ENCODE results near the gene TEKT4.
"Not testable (repeated sequence)": the region's sequence is repeated elsewhere in the genome, so short reads cannot be mapped to it uniquely, and the experiment has no call there.

Gene TEKT4

DNA sequence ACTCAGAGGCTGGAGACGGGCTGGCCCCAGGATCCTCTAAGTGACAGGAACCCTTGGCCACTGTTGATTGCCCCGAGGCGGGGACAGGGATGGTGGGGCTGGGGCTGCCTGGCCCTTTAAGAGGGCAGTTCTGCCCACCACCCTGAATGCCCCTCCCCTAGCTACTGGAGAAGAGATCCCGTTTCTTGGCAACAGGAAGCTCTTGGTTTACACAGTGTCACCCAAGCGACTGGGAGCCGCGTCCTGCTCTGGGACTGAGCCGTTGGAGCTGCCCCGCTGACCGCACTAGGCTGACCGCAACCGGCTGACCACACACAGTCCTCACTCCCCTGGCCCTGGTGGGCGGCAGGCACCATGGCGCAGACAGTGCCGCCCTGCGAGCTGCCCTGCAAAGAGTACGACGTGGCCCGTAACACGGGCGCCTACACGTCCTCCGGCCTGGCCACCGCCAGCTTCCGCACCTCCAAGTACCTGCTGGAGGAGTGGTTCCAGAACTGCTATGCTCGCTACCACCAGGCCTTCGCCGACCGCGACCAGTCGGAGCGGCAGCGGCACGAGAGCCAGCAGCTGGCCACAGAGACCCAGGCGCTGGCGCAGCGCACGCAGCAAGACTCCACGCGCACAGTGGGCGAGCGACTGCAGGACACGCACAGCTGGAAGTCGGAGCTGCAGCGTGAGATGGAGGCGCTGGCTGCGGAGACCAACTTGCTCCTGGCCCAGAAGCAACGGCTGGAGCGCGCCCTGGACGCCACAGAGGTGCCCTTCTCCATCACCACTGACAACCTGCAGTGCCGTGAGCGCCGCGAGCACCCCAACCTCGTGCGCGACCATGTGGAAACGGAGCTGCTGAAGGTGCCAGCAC, at the start of gene TEKT4:
TEKT4 (plus strand) TSS at position 205 of the 862 bp plus-strand sequence; CDS start at position 355, 150 bp downstream.
- no peak for DNase-seq (ENCODE audit: low read depth)

DNA sequence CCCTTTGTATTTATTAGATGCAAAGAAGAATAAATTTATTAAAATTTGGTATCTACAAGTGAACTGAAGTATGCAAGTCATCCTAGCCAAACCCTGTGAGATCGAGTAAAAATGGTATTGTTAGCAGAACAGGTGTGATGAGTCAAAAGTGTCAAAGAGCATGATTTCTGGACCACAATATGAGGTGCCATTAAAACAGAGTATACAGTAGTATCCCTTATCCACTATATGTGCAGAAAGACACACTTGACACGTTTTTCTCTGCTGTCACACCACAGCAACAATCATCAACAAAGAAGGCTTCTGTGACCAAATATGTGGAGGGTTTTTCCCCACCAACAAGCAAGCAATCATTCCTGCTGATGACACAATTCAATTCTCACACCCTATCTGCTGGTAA, 32.0 kb upstream of the TEKT4 start:
- DNase-seq (ENCODE audit: low read depth) = not testable (repeated sequence)

GRCh38 chr2:94856856-94857255, 14.4 kb upstream of the TEKT4 start:
- not testable (repeated sequence) for DNase-seq (ENCODE audit: low read depth)

DNA sequence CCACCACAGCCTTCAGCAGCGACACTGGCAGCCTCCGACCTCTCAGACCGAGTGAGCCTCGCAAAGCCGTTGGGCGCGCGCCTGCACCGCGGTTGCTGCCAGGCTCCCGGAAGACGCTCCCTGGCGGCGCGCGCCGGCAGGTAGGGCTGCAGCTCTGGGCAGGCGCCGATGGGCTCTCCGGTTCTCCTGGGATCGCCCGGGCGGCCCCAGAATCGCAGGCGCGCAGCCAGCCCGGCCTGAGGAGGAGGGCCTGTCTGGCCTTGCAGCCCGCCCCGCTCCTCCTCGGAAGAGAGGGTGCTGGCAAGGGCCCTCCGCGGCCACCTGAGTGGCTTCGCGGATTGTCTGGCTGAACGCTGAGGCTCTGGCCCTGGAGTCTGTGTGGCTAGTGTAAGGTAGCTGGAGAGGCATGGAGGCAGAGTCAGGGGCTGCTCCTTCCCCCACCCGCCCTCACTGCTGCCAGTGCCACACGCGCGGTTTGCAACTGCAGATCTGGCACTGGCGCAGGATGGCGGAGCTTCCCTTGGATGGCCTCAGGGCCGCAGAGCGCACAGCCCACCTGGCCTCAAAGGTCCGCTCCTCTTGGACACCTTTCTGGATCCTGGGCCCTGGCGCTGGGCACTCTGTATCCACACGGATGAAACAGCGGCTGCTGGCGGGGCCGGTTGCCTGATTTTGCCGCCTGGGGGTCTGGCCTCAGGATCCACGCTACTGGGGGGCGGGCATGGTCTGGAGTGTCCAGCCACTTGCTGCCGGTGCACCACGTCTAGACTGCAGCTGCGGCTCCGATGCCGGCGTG, 13.7 kb upstream of the TEKT4 start:
- not testable (repeated sequence) for DNase-seq (ENCODE audit: low read depth)

DNA sequence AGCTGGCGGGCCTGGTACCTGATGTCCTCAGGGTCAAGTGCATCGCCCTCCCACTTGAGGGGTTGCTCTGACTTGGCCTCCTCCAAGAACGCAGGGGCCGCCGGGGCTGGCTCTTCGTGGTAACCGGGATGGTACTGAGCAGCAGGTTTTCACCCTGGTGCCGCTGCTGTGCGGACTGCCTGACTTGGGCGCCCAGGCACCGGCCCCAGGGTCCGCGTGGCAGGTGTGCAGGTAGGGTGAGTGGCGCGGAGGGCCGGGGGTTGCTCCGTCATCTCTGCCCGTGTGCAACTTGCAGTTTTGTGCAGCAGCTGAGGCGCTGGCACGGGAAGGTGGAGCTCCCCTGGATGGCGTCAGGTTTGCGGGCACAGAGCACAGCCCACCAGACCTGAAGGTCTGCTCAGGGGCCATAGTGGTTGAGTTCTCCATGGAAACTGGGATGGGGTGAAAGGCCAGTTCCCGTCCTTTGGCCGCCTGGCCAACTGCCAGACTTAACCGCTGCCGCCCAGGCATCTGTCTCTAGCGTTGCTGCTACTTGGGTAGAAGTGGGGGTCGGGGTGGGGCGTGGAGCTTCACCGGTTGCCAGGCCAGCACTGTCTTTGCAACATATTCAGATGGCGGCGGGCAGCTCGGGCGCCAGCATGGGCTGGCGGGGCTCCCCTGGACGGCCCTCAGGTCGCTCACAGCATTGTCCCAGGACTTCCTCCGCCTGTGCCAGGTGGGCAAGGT, 12.9 kb upstream of the TEKT4 start:
- DNase-seq (ENCODE audit: low read depth) = not testable (repeated sequence)

DNA sequence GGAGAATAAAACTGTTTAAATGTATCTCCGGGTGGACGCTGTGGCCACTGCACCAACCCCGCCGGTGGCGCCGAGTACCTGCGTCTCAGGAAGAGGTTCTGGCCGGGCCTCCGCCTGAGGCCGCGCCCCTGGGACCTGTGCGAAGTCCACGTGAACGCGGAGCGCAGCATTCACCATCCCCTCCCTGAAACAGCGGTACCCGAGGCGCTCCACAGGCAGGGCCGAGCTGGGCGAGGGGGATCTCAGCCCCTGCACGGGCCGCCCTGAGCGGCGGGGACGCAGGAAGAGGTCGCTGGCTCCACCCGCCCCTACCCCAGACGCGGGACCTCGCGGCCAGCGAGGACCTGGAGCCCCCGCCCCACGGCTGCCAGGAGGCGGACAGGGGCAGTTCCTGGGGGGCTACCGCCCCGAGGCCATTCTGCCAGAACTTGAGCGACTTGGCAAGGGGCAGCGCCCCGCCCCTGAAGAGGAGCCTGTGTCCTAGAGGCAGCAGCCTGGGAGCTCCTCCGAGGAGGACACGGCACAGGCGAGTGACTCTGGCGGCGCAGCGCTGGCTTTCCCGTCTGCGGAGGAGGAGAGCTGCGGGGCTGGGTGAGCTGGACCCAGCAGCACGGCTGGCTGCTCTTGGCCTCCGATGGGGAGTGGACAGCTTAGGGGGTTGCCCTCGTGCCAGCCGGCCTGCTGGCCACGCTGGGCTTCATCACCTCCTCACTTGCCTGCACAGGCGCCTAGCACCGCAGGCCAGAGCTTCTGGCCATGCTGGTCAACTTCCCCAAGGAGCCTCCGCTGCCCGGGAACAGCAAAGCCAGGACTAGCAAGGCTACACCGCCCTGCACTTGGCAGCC, 9.7 kb upstream of the TEKT4 start:
- no peak for DNase-seq (ENCODE audit: low read depth)

- DNase-seq (ENCODE audit: low read depth) = not testable (repeated sequence)
These were observed 8.3 kb upstream of the TEKT4 start for GRCh38 chr2:94862903-94863302.

DNA sequence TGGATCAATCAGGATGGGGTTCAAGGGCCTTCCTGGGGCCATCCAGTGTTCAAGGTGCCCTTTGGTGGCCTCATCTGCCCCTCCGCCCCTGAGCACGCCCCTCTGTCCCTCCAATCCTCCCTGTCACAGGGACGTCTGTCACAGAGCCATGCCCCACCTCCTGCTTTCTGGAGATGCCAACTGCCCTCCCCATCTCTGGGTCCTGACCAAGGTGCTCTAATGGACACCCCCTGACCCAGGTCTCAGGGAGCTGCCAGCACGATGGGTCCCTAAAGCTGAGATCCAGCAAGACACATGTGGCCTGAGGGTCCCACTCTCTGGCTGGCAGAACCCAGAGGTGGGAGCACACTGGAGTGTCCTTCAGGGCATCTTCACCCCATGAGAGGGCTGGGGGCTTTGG, 2.1 kb upstream of the TEKT4 start:
- no peak for DNase-seq (ENCODE audit: low read depth)

DNA sequence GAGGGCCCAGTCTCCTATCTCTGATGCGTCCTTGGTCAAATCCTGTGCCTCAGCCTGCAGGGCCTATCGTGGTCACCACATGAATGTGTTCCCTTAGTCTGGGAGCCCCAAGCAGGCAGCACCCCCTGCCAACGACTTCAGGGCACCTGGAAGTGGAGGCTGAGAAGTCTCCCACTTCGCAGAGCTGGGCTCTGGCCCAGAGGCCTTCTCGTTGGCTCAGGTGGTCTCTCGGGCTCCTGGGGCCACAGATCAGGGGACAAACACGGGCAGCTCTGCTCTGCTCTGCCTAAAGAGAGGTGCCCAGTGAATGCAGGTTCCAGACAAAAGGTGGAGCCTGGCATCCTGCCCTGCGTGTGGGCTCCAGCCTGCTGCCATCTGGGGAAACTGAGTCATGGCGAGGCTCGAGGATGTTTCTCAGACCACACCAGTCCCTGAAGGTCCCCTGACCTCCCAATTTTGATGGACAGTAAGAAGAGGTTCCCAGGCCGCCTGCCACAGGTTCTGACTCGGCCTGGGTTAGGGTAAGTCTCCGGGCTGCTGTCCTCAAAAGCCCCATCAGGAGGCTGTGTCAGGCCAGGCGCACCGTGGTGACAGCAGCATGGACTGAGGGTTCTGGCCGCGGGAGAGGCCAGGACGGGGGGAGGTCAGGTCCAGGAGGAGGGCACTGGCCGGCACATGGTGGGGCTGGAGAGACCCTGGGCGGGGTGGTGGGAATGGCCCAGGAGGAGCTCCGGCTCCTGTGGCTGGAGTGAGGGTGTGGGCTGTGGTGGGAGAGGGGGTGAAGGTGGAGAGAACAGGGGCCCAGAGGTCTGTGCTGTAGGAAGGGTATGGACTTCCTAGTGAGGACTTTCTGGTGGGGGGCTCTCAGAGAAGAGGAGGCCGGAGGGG, 1.4 kb upstream of the TEKT4 start:
- no peak for DNase-seq (ENCODE audit: low read depth)

GRCh38 chr2:94870440-94871225, 597 bp upstream of the TEKT4 start:
- DNase-seq (ENCODE audit: low read depth) = no peak

DNA sequence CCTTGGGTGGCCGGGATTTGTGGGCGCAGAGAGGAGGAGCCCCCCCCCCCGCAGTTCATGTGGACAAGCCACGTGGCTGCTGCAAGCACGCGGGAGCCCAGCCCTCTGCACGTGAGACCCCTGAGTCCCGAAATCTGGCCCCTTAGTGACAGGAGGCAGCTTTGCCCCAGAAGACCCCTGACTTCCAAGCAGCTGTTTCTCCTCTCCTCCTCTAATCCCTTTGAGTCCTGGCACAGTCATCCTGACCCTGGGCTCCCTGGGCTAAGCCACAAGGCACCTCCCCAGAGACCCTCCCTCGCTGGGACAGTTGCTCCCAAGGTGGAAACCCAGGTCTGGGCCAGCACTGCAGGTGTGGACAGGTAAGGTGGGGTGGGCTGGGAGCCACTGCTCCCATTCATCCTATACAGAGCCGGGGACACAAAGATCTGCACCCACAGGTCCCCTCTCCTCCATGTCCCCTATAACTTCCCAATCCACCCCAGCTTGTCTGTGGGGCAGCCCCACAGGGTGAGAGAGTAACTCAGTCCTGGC, 923 bp downstream of the TEKT4 start:
- DNase-seq (ENCODE audit: low read depth) = no peak

GRCh38 chr2:94872676-94873361, 1.6 kb downstream of the TEKT4 start:
- DNase-seq (ENCODE audit: low read depth) = no peak

GRCh38 chr2:94873362-94874276, 2.4 kb downstream of the TEKT4 start:
- DNase-seq (ENCODE audit: low read depth) = no peak

GRCh38 chr2:94874277-94874997, 3.2 kb downstream of the TEKT4 start:
- peak; percentile 42 for DNase-seq (ENCODE audit: low read depth)

- DNase-seq (ENCODE audit: low read depth) = no peak
These were observed 4.0 kb downstream of the TEKT4 start for GRCh38 chr2:94875064-94875819.

DNA sequence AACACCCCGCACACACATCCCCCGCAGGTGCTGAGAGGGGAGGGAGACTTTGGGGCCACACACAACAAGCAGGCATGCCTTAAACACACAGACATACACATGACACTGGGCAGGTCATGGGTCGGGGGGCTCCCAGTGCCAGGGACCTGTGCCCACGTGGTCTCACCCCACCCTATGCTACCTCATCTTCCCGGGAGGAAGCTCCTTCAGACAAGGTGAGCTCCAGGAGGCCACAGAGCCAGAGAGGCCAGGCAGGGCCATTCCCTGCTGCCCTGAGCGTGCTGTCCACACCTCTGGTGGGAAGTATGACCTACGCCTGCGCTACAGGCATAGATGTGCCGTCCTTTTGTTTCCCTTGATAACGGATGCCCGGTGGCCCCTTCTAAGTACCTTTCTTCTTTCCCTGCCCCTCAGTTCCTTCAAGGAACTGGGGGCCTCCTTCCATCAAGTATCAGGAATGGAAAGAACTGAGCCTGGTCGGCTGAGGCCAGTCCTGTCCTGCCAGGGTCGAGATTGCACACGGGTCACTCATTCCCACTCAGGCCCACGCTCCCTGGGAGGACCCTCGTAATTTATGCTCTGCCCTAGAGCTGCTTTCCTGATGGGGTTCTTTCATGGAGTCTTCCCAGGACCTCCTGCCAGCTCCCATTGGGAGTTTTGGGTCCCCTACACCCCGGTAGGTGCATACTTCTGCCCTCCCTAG, 4.7 kb downstream of the TEKT4 start:
- DNase-seq (ENCODE audit: low read depth) = no peak
